Calu3 (cell line): ENCODE measurements around the gene MAS1. TPM values are rescaled to one million over a fixed set of nuclear protein-coding genes. Genes with fewer than 3 reads are reported as not detected.

Experiments used
- BruUV-seq: library from RNA; stranded (reverse); fragments of 400-500 nt; replicated peaks from 2 replicates; lab custom pipeline; 2021; lab: Mats Ljungman, UMichigan
- CTCF ChIA-PET: fragments of 300-600 bp; sonication (Branson Sonifier 250); formaldehyde crosslinking; loops from one replicate; lab custom pipeline; 2022; ENCODE audit warnings: antibody characterized with exemption; lab: Charles Lee
- DNase-seq: peaks from one replicate; pipeline ENCODE4 v3.0.0; 2022
- H3K27ac Mint-ChIP-seq: one replicate; pipeline ENCODE4 v1.8.0; 2022; ENCODE audit warnings: mixed read lengths; ENCODE audit not compliant: unreplicated experiment
- H3K27me3 Mint-ChIP-seq: one replicate; pipeline ENCODE4 v1.8.0; 2022; ENCODE audit warnings: mixed read lengths; ENCODE audit not compliant: unreplicated experiment
- H3K36me3 Mint-ChIP-seq: one replicate; pipeline ENCODE4 v1.8.0; 2022; ENCODE audit warnings: mild to moderate bottlenecking, moderate library complexity, mixed read lengths; ENCODE audit not compliant: insufficient read depth, unreplicated experiment
- H3K4me1 Mint-ChIP-seq: one replicate; pipeline ENCODE4 v1.8.0; 2022; ENCODE audit warnings: mild to moderate bottlenecking, low read depth, mixed read lengths; ENCODE audit not compliant: unreplicated experiment
- H3K4me3 Mint-ChIP-seq: one replicate; pipeline ENCODE4 v1.8.0; 2022; ENCODE audit warnings: mild to moderate bottlenecking, low read depth, moderate library complexity, mixed read lengths; ENCODE audit not compliant: unreplicated experiment
- H3K9me3 Mint-ChIP-seq: one replicate; pipeline ENCODE4 v1.8.0; 2022; ENCODE audit warnings: low read depth, mixed read lengths; ENCODE audit not compliant: unreplicated experiment
- intact Hi-C: fragments of 100-400 bp; cut with micrococcal nuclease; formaldehyde crosslinking; loops from one replicate; pipeline ENCODE4 v1.10.0; 2022; ENCODE audit not compliant: unreplicated experiment
- total RNA-seq: library from RNA; stranded (reverse); gene quantifications from 2 replicates; pipeline ENCODE4 v1.2.3, GENCODE V29; 2022
- TF ChIP-seq, protein P1 (sequence below): fragments of 200-600 bp; IDR thresholded peaks from one replicate; pipeline ENCODE4 v1.8.0; 2022; ENCODE audit warnings: antibody characterized with exemption; ENCODE audit not compliant: unreplicated experiment

MAS1 gene
- total RNA-seq, 1 experiment from 2014 or later, result not detected

DNA sequence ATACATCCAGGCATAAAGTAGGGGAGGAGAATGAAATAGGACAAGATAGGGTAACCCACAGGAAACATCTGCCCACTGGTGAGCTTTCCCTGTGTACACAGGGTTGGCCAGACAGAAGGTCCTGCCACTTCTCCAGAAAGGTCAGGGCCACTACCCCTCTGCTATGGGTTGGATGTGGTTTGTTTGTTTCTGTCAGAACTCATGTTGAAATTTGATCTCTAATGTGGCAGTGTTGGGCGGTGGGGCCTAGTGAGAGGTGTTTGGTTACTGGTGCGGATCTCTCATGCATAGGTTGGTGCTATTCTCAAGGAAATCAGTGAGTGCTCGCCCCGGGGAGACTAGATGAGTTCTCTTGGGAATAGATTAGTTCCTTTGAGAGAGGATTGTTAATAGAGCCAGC lies 15.6 kb upstream of the MAS1 start:
- TF ChIP-seq, protein P1, sequence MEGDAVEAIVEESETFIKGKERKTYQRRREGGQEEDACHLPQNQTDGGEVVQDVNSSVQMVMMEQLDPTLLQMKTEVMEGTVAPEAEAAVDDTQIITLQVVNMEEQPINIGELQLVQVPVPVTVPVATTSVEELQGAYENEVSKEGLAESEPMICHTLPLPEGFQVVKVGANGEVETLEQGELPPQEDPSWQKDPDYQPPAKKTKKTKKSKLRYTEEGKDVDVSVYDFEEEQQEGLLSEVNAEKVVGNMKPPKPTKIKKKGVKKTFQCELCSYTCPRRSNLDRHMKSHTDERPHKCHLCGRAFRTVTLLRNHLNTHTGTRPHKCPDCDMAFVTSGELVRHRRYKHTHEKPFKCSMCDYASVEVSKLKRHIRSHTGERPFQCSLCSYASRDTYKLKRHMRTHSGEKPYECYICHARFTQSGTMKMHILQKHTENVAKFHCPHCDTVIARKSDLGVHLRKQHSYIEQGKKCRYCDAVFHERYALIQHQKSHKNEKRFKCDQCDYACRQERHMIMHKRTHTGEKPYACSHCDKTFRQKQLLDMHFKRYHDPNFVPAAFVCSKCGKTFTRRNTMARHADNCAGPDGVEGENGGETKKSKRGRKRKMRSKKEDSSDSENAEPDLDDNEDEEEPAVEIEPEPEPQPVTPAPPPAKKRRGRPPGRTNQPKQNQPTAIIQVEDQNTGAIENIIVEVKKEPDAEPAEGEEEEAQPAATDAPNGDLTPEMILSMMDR, result no peak
- H3K9me3 Mint-ChIP-seq, result no peaks in the 10 kb centered on the region
- BruUV-seq, result no TSS peak
- no peak for DNase-seq
- no peak overlapping the region for H3K4me3 Mint-ChIP-seq
- H3K27ac Mint-ChIP-seq, result no peak overlapping the region
- H3K4me1 Mint-ChIP-seq, result no peaks in the 10 kb centered on the region
- intact Hi-C loops, result no loop called here
- CTCF ChIA-PET, result no interaction called here
- no peaks in the 10 kb centered on the region for H3K36me3 Mint-ChIP-seq
- peaks cover 35% of the 10 kb centered on the region for H3K27me3 Mint-ChIP-seq

DNA sequence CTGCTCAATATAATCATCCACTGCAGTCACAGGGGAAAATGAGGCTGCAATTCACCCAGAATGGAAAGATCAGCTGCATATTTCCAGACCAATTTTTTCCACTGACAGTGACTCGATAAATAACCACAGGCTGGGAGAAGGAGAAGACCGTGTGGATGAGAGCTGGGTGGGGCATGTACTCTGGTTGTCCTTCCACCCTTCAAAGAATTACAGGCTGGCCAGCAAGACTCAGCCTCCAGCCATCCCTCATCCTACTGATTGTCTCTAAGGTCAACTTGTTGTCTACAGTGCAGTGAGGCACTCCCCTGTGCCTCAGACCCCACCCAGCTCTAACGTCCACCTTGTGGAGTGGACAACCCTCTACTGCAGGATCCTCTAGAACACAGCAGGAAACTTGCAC lies 14.5 kb upstream of the MAS1 start:
- intact Hi-C loops, result no loop called here
- Mint-ChIP-seq H3K36me3 (no peaks in the 10 kb centered on the region), H3K4me1 (no peaks in the 10 kb centered on the region), H3K27me3 (peaks cover 40% of the 10 kb centered on the region), H3K9me3 (no peaks in the 10 kb centered on the region), H3K27ac (no peak overlapping the region), H3K4me3 (no peak overlapping the region)
- DNase-seq, result no peak
- no TSS peak for BruUV-seq
- TF ChIP-seq, protein P1, result no peak
- CTCF ChIA-PET, result no interaction called here

DNA sequence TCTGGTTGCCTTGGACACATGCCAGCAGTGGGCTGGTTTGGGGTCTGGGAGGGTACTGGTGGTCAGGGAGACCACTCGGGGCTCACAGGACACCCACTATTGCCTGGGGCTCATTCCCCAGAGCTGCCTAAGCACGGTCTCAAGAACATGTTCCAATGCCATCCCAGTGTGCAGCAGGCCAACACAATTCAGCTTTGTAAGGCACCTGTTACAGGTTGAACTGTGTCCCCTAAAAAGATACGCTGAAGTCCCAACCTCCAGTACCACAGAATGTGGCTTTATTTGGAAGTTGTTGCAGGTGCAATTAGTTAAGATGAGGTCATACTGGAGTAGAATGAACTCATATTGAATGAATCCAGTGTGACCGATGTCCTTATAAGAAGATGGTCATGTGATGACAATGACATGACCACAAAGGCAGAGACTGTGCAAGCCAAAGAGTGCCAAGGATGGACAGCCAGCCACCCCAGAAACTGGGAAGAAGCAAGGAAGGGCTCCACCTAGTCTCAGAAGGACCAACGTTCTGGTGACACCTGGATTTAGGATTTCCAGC lies 13.5 kb upstream of the MAS1 start:
- CTCF ChIA-PET, result no interaction called here
- H3K4me1 Mint-ChIP-seq, result no peaks in the 10 kb centered on the region
- TF ChIP-seq, protein P1, result no peak
- DNase-seq, result no peak
- no peak overlapping the region for H3K27ac Mint-ChIP-seq
- H3K9me3 Mint-ChIP-seq, result no peaks in the 10 kb centered on the region
- no peaks in the 10 kb centered on the region for H3K36me3 Mint-ChIP-seq
- H3K4me3 Mint-ChIP-seq, result no peak overlapping the region
- intact Hi-C loops, result no loop called here
- peaks cover 34% of the 10 kb centered on the region for H3K27me3 Mint-ChIP-seq
- no TSS peak for BruUV-seq

DNA sequence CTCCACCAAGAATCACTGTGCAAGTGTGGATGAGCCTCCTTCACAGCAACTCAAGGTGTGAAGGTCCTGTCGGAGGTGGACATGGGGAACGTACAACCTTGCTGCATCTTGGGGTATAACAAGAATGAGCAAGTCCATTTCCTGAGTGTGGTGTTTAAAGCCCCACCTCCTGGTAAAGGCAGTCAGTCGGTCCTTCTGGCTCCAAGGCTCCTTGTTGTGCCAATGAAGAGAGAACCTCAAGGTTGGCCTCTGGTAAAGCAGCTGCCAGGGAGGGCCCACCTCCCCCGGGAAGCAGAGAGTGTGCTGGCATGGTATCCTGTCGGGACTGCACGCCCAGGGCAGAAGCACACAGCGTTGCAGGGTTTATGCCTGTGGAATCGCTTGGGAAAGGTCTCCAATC lies 12.4 kb upstream of the MAS1 start:
- Mint-ChIP-seq H3K36me3 (no peaks in the 10 kb centered on the region), H3K27me3 (peaks cover 30% of the 10 kb centered on the region), H3K27ac (no peak overlapping the region), H3K9me3 (no peaks in the 10 kb centered on the region), H3K4me3 (no peak overlapping the region), H3K4me1 (no peaks in the 10 kb centered on the region)
- CTCF ChIA-PET, result no interaction called here
- intact Hi-C loops, result no loop called here
- TF ChIP-seq, protein P1, result no peak
- no TSS peak for BruUV-seq
- no peak for DNase-seq
